IPS DF 4.7 (cell line): ENCODE measurements around the gene VWA1.
"Not testable (repeated sequence)": the region's sequence is repeated elsewhere in the genome, so short reads cannot be mapped to it uniquely, and the experiment has no call there.

ENCODE experiments used
- DNase-seq: peaks from one replicate; pipeline ENCODE4 v3.0.0-alpha.2; 2013; ENCODE audit warnings: low spot score; ENCODE audit errors: extremely low read depth

Gene VWA1

DNA sequence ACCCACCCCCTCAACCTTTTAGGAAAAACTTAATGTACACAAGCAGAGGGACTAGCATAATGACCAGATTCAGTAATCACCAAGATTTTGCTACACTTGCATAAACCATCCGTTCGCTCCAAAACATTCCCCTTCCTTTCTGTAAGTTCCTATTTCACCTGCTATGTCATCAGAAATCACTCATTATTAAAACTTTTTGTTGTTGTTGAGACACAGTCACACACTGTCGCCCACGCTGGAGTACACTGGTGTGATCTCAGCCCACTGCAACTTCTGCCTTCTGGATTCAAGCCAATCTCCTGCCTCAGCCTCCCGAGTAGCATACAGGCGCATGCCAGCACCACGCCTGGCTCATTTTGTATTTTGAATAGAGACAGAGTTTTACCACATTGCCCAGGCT, 31.8 kb upstream of the VWA1 start:
- no peak for DNase-seq

DNA sequence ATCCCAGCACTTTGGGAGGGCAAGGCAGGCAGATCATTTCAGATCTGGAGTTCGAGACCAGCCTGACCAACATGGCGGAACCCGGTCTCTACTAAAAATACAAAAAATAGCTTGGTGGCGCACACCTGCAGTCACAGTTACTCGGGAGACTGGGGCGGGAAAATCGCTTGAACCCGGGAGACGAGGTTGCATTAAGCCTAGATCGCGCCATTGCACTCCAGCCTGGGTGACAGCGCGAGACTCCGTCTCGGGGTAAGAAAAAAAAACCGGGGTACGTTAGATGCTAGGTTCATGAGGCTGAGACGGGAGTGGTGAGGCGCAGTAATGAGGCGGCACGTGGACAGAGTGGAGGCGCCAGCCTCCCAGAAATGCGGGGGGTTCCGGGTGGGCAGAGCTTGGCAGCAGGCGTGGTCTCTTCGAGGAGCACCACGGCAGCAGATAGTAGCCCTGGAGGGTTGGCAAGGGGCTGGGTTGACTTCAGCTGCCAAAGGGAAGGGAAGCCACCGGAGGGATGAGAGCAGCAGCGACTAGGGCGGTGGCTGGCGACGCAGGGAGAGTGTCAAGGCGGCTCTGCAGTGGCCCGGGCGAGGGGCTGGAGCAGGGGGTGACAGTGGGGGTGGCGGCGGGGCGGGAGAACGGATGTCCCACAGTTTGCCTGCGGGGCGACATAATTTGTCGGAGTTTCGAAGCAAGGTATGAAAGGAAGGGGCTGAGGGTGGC, 29.2 kb upstream of the VWA1 start:
- no peak for DNase-seq

DNA sequence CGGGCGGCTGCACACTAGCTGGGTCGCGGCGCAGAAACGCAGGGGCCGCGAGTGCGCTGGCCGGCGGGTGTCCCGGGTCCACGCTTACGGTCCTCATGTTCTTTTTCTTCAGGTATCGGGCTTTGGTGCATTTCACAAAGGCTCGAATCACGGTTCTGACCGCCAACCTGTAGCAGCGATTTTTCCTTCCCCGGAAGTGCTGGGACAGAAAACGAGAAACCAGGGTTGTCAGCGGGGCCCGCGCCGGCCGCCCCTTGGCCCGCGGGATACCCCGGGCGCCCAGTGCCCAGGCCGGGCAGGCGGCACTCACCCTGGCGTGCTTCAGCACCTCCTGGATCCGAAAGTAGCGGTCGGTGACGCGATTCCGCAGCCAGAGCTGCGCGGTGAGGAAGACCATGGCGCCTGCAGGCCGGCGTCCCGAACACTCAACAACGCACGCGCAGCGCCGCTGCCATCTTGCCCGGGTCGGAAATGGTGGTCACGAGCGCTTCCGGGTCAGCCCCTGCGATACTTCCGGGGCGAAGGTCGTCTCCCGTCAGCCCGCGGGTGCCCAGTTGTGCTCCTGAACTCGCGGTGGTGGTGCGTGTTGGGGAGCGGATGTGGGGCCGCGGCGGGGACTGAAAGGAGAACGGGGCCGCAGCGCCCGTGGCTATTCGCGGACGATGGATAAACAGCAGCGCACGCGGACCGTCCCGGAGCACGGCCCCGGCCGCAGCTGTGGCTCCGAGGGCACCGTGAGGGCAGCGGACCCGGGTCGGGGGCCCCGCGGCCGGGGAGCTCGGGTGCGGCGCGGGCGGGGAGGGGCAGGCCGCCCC, 28.5 kb upstream of the VWA1 start, which contains the start of gene MRPL20:
TSS of gene MRPL20 (minus strand) at position 473 of the 815 bp plus-strand sequence. CDS start at position 397, 76 bp downstream.
- peak; percentile 56 for DNase-seq

DNA sequence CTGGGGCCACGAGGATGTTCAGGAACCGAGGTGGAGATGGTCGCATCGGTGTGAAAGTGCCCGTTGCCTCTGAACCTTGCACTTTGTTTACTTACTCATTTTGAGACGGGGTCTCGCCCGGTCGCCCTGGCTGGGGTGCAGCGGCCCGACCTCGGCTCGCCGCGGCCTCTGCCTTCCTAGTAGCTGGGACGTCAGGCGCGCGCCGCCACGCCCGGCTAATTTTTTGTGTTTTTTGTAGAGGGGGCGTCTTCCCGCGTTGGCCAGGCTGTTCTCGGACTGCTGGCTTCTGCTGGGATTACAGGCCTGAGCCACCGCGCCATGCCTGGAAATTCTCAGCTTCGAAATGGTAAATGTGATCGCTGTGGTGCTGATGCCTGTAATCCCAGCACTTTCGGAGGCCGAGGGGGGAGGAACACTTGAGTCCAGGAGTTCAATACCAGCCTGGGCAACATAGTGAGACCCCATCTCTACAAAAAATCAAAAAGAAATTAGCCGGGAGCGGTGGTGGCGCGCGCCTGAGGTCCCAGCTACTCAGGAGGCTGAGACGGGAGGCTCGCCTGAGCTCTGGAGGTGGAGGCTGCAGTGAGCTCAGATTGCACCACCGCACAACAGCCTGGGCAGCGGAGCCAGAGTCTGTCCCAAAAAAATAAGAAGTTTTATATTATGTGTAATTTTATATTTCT, 27.7 kb upstream of the VWA1 start:
- no peak for DNase-seq

DNA sequence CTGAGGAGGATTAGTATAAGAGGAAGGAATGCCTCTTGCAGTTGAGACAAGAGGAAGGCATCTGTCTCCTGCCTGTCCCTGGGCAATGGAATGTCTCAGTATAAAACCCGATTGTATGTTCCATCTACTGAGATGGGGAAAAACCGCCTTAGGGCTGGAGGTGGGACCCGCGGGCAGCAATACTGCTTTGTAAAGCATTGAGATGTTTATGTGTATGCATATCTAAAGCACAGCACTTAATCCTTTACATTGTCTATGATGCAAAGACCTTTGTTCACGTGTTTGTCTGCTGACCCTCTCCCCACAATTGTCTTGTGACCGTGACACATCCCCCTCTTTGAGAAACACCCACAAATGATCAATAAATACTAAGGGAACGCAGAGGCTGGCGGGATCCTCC, 25.3 kb upstream of the VWA1 start:
- not testable (repeated sequence) for DNase-seq

DNA sequence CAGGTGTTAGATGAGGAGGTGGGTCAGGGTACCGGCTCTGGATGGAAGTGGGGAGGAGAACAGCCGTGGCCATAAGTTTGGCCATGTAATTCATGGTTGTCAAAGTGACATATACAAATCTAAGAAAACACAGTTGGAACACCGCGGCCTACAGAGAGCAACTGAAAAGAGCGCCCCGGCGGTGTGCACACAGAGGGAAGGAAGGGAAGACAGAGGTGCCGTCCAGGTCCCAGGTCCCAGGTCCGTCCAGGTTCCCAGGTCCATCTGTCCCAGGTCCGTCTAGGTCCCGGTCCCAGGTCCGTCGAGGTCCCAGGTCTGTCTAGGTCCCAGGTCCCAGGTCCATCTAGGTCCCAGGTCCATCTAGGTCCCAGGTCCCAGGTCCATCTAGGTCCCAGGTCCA, 23.9 kb upstream of the VWA1 start:
- no peak for DNase-seq

DNA sequence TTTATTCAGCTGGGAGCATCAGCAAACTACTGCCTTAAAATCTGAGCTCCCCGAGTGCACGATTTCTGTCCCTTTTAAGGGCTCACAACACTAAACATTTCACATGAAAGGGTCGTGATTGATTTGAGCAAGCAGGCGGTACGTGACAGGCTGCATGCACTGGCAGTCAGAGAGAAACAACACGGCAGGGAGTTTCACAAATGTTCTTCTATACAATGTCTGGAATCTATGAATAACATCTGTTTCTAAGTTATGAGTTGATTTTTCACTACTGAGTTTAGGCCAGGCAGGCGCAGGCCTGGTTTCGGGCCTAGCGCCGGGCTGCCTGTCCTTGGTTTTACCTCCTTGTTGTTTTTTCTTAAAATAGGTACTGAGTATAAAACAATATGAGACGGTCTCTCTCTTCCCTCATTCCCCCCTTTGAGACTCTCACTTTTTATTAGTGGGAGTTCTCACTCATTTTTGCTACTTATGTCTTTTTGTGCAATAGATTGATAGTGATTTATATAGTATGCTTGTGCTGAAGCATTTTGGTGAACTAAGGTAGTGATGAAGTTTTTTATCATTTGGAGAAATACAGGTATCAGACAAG, 23.1 kb upstream of the VWA1 start:
- DNase-seq = not testable (repeated sequence)

DNA sequence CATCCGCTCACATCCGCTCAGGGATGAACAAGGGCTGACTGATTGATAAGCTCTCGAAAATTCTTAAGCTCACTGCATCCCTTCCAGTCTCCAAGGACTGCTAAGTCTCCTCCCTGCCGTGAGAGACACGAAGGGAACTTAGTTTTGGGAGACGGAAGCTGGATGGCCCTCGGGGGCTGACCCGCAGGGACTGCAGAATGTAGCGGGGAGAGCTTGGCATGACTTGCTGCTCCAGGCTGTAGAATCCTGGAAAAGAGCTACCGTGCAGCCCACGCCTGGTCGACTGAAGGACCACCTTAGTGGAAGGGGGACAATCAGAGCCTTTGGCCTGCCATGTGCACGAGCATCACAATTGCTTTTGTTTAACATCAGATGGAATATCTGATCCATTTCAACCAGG, 19.7 kb upstream of the VWA1 start:
- DNase-seq = no peak

DNA sequence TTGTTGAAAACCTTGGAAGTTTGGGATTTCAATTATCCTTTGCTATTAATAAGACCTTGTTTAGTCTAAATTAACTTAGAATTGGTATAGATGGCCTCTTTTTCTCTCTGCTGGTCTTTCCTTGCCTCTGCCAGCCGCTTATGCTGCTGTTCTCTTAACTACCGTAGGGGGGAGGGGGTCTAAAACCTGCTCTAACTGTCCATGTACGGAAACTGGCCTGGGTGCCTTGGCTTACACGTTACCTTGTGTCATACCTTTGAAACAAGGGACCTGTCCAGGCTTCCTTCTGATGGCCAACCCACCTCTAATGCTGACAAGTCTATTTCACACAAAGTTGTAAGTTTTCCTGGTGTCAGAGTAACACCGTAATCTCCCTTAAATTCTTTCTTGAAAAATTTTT, 18.1 kb upstream of the VWA1 start:
- not testable (repeated sequence) for DNase-seq

DNA sequence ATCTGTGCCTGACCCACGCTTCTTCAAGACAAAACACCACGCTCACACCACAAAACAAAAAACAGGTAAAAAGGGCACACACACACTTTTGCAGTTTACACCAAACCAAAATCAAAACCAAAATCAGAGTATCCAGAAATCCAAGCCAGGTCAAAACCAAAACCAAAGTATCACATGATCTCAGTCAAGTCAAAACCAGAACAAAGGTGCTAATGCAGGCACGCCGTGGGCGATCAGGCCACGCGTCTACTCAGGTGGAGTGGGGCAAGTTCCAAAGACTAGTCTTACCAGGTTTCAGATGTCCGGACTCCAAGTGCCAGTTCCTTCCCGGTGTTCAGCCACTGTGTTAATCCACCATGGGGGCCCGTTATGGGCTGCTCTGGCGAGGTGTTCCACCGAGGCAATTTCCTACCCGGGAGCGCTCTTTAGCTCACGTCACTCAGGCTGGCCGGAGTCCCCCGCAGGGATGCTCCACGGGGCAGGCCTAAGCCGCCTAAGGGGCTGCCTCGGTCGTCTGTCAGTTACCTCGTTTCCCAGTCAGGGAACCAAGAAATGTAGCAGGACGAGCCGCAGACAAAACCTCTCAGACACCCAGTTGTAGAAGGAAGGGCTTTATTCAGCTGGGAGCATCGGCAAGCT, 17.5 kb upstream of the VWA1 start:
- DNase-seq = not testable (repeated sequence)

DNA sequence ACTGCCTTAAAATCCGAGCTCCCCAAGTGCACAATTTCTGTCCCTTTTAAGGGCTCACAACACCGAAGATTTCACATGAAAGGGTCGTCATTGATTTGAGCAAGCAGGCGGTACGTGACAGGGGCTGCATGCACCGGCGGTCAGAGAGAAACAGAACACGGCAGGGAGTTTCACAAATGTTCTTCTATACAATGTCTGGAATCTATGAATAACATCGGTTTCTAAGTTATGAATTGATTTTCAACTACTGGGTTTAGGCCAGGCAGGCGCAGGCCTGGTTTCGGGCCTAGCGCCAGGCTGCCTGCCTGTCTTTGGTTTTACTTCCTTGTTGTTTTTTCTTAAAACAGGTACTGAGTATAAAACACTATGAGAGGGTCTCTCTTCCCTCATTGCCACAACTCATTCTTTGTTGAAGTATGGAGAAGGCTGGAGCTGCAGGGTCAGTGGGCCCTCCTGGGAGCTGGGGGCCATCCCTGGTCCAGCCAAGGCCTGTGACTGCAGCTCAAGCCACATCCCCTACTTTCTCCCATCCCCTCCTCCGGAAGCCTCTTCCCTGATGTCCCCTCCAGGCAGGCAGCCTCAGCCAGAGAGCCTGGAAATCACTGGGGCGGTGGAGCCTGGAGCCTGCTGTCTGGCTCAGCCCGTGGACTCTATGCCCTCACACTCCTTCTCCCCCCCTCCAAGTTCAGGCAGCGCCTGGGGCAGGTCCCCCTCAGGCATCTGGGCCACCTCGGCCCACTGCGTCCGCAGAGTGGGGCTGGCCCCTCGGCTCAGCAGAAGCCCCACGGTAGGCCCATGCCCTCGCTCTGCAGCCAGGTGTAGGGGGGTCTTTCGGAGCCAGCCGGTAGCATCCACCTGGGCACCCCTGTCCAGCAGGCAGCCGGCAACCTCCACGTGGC, 16.8 kb upstream of the VWA1 start:
- no peak for DNase-seq

DNA sequence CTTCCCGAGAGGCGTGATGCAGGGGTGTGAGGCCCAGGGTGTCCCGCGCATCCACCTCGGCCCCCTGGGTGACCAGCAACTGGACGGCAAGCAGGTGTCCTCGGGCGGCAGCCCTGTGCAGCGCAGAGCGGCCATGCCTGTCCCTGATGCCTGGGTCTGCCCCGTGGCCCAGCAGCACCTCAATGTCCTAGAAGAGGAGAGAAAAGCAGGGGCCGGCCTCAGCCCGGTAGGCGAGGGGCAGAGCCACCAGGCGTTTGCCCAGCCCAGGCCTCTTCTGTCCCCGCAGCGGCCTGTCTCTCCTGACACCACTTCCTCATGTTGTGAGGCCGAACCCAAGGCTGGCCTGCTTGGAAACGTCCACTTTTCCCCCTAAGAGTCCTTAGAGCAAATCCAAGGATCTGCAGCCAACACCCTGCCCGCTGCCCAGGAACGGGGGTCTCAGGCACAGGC, 16.1 kb upstream of the VWA1 start:
- no peak for DNase-seq

DNA sequence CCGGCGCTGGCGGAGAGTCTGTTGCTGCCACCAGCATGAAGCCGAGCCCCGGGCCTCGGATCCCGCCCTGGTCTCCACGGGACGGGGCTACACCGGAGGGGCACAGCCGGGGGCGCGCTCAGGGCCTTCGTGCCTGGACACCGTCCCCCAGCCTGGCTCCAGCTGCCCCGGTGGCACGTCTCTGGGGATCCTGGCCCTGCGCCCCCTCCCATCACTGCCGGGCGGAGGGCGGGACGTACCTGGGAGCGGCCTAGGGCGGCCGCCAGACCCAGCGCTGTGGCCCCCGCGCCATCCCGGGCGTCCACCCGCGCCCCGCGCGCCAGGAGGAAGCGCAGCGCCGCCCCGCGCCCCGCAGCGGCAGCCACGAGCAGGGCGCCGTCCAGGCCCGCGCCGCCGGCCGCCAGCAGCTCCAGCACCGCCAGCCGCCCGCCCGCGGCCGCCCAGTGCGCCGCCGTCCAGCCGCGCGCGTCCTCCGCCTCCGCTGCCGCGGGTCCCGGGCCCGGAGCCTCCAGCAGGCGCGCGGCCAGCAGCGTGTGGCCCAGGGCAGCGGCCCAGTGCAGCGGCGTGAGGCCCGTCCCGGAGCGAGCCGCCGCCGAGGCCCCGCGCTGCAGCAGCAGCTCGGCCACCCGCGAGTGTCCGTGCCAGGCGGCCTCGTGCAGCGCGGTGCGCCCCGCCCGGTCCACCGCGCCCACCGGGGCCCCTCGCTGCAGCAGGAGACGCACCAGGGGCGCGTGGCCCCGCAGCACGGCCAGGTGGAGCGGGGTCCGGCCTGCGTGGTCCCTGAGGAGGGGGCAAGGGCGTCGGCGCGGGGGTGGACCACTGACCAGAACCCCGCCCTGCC, 15.5 kb upstream of the VWA1 start:
- DNase-seq = no peak

DNA sequence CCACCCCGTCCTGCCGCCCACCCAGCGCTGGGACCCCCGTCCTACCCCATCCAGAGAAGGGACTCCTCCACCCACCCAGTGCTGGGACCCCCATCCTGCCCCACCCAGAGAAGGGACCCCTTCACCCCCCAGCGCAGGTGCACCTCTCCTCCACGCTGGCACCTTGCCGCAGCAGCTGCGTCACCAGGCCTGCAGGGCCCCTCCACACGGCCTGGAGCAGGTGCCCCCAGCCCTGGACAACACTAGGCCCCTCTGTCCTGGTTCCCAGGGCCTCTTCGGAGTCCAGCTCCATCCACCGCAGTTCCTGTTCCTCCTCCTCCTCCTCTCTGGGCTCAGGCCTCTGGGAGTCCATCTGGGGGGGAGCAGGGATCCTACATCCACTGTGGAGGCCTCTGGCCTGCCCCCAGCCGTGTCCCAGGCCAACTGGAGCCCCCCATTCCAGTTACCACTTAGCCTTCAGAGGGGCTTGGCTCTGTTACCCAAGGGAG, 14.8 kb upstream of the VWA1 start:
- no peak for DNase-seq

DNA sequence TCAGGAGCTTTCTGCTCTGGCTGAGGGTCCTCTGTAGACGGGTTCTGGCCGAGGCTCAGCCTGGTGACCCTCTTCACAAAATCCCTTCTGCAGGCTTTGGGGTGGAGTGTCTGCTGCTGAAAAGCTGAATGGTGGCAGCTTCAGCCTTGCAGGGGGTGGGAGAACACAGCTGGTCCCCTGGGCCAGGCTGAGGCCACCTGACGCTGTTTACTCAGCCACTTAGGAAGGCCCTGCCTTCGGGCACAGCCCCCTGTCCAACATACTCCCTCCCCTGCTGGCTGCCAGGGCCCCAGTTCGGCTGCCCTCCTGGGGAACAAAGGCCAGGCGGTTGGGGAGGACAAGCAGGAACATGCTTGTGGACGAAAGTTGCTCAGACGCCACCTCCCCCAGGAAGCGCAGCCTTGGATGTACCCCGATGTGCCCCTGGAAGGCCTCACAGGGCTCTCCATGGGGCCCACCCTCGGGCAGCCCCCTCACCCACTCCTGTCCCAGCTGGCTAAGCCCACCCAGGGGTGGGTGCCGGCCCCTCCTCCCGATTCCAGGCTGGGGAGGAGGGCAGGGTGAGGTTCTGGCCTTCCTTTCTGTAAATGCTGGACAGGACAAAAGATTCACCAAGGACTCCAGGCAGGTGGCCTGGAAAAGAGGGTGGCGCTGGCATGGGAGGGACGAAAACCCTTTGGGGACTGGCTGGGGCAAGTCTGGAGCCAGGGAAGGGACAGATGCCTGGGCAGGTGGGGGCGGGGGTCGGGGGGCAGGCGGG, 14.2 kb upstream of the VWA1 start, which contains the start of gene ANKRD65:
TSS of gene ANKRD65 (minus strand) at position 130 of the 760 bp plus-strand sequence. CDS start 271 bp downstream, outside the sequence.
- DNase-seq = no peak

DNA sequence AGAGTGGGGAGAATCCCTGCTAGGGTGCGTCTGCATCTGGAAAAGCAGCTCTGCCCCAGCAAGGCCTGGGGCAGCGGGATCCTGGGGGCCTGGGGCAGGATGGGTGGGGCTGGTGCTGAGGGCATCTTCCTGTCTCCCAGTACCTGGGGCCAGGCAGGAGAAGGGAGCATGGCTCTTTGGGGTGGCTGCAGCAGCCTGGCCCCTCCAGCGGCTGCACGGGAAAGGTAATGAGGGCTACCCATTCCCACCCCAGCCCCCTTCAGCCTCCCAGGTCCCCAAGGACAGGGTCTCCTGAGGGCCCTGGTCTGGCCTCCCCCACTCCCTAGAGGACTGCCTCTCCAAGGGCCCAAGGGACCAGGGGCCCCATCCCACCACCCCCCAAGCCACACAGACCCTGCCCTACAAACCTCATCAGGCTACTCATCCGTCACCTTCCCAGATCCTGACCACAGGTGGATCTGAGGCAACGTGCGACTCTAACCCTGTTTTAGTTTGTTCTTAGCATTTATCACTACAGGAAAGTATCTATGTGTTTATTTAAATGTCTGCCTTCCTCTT, 13.5 kb upstream of the VWA1 start:
- no peak for DNase-seq

DNA sequence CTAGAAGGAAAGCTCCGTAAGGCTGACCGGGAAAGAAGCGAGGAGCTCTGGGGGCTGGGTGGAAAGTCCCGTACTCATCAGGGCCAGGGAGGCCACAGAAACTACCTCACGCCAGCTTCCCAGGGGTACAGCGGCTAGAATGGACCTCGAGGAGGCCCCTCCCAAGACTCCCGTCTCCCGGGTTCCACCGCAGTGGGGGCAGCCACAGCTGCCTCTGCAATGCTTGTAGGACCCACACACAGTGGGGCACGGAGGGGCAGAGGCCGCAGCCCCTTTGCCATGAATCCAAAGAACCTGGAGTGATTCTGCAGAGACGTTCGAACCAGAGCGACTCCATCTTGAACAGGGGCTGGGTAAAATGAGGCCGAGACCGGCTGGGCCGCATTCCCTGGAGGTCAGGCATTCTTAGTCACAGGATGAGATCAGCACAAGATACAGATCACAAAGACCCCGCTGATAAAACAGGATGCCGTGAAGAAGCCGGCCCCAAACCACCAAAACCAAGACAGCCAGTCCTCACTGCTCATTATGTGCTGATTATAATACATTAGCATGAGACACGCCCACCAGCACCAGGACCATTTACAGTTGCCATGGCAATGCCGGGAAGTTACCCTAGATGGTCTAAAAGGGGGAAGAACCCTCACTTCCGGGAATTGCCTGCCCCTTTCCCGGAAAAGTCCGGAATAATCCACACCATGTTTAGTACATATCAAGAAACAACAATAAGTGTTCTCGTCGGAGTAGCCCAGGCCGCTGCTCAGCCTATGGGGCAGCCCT, 12.8 kb upstream of the VWA1 start:
- DNase-seq = no peak
